ENCODE results near the gene DPF1.

GRCh38 chr19:38211151-38211591 is 12.9 kb downstream of the DPF1 start:
- TF ChIP-seq, protein P1, sequence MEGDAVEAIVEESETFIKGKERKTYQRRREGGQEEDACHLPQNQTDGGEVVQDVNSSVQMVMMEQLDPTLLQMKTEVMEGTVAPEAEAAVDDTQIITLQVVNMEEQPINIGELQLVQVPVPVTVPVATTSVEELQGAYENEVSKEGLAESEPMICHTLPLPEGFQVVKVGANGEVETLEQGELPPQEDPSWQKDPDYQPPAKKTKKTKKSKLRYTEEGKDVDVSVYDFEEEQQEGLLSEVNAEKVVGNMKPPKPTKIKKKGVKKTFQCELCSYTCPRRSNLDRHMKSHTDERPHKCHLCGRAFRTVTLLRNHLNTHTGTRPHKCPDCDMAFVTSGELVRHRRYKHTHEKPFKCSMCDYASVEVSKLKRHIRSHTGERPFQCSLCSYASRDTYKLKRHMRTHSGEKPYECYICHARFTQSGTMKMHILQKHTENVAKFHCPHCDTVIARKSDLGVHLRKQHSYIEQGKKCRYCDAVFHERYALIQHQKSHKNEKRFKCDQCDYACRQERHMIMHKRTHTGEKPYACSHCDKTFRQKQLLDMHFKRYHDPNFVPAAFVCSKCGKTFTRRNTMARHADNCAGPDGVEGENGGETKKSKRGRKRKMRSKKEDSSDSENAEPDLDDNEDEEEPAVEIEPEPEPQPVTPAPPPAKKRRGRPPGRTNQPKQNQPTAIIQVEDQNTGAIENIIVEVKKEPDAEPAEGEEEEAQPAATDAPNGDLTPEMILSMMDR (optimal IDR thresholded peaks at IDR 0.05 in 1 of 3, IDR thresholded peaks at IDR 0.05 in 1 of 3, conservative IDR thresholded peaks at IDR 0.05 in 1 of 3; ENCODE audit: extremely low read depth in 1 of 3, insufficient read depth in 2 of 3, low read length in 3 of 3), result no peak
- TF ChIP-seq EZH2 (IDR thresholded peaks at IDR 0.05; ENCODE audit: low read length), result no peak
